ES-I3 (cell line): ENCODE results near the gene MS4A5.
"Not testable (repeated sequence)": the region's sequence is repeated elsewhere in the genome, so short reads cannot be mapped to it uniquely, and the experiment has no call there.

ENCODE experiments used
- H3K36me3 ChIP-seq: 2 replicates; pipeline ENCODE4 v1.6.1; 2013; ENCODE audit warnings: mild to moderate bottlenecking, low read length, control low read depth, moderate library complexity; ENCODE audit not compliant: insufficient read depth
- H3K4me1 ChIP-seq: 2 replicates; pipeline ENCODE4 v1.6.1; 2013; ENCODE audit warnings: mild to moderate bottlenecking, control low read depth, low read length; ENCODE audit not compliant: insufficient read depth
- H3K9ac ChIP-seq: 2 replicates; pipeline ENCODE4 v1.6.1; 2013; ENCODE audit warnings: low read depth, mild to moderate bottlenecking, low read length, moderate library complexity
- H3K9me3 ChIP-seq: 2 replicates; pipeline ENCODE4 v1.6.1; 2013; ENCODE audit warnings: mild to moderate bottlenecking, low read length, moderate library complexity; ENCODE audit not compliant: control insufficient read depth, insufficient read depth

Gene MS4A5

GRCh38 chr11:60451185-60451584 is 21.8 kb downstream of the MS4A5 start:
- H3K36me3 ChIP-seq, H3K4me1 ChIP-seq, H3K9me3 ChIP-seq, H3K9ac ChIP-seq: not testable (repeated sequence)

GRCh38 chr11:60454212-60454611 is 24.8 kb downstream of the MS4A5 start:
- no peaks in the 10 kb centered on the region for H3K4me1 ChIP-seq
- H3K9me3 ChIP-seq, result no peaks in the 10 kb centered on the region
- H3K36me3 ChIP-seq, result no peaks in the 10 kb centered on the region
- H3K9ac ChIP-seq, result no peak overlapping the region

GRCh38 chr11:60455531-60456042 is 26.2 kb downstream of the MS4A5 start, which contains the start of gene MS4A1:
Gene MS4A1, plus strand, starts transcription at chr11:60455847. Its CDS starts 6,528 bp downstream, at chr11:60462375.
- no peaks in the 10 kb centered on the region for H3K36me3 ChIP-seq
- no peaks in the 10 kb centered on the region for H3K9me3 ChIP-seq
- no peaks in the 10 kb centered on the region for H3K4me1 ChIP-seq
- no peak within 1 kb of the TSS for H3K9ac ChIP-seq

GRCh38 chr11:60457576-60457975 is 28.2 kb downstream of the MS4A5 start:
- H3K4me1 ChIP-seq, result no peaks in the 10 kb centered on the region
- no peaks in the 10 kb centered on the region for H3K9me3 ChIP-seq
- H3K9ac ChIP-seq, result no peak overlapping the region
- H3K36me3 ChIP-seq, result no peaks in the 10 kb centered on the region

- Histone ChIP-seq H3K36me3 (no peaks in the 10 kb centered on the region), H3K4me1 (no peaks in the 10 kb centered on the region), H3K9ac (no peak overlapping the region), H3K9me3 (no peaks in the 10 kb centered on the region)
Observed at GRCh38 chr11:60459345-60459744, 30.0 kb downstream of the MS4A5 start.

GRCh38 chr11:60468829-60469228 is 39.5 kb downstream of the MS4A5 start:
- Histone ChIP-seq H3K9ac (no peak overlapping the region), H3K4me1 (no peaks in the 10 kb centered on the region), H3K9me3 (no peaks in the 10 kb centered on the region), H3K36me3 (no peaks in the 10 kb centered on the region)

- Histone ChIP-seq H3K36me3 (no peaks in the 10 kb centered on the region), H3K9ac (no peak overlapping the region), H3K4me1 (no peaks in the 10 kb centered on the region), H3K9me3 (no peaks in the 10 kb centered on the region)
Observed at GRCh38 chr11:60469723-60470122, 40.4 kb downstream of the MS4A5 start.

- Histone ChIP-seq H3K9me3 (no peaks in the 10 kb centered on the region), H3K9ac (no peak overlapping the region), H3K4me1 (no peaks in the 10 kb centered on the region), H3K36me3 (no peaks in the 10 kb centered on the region)
Observed at GRCh38 chr11:60477035-60477445, 47.7 kb downstream of the MS4A5 start.

GRCh38 chr11:60482361-60482760 is 53.0 kb downstream of the MS4A5 start:
- Histone ChIP-seq H3K9ac (no peak overlapping the region), H3K36me3 (no peaks in the 10 kb centered on the region), H3K9me3 (no peaks in the 10 kb centered on the region), H3K4me1 (no peaks in the 10 kb centered on the region)

GRCh38 chr11:60485987-60486386 is 56.6 kb downstream of the MS4A5 start:
- no peak overlapping the region for H3K9ac ChIP-seq
- no peaks in the 10 kb centered on the region for H3K9me3 ChIP-seq
- no peaks in the 10 kb centered on the region for H3K36me3 ChIP-seq
- no peaks in the 10 kb centered on the region for H3K4me1 ChIP-seq

- H3K4me1 ChIP-seq, result no peaks in the 10 kb centered on the region
- no peak within 1 kb of the TSS for H3K9ac ChIP-seq
- H3K9me3 ChIP-seq, result peaks cover 4% of the 10 kb centered on the region; the same call in 1 of the 2 replicates
- no peaks in the 10 kb centered on the region for H3K36me3 ChIP-seq
Observed at GRCh38 chr11:60492488-60493009, 63.2 kb downstream of the MS4A5 start, which contains the start of gene MS4A12. Gene MS4A12, plus strand, starts transcription at chr11:60492778. Its CDS starts 4,541 bp downstream, at chr11:60497319.

GRCh38 chr11:60493454-60493853 is 64.1 kb downstream of the MS4A5 start:
- Histone ChIP-seq H3K36me3 (no peaks in the 10 kb centered on the region), H3K4me1 (peaks cover 7% of the 10 kb centered on the region), H3K9ac (no peak overlapping the region), H3K9me3 (peaks cover 4% of the 10 kb centered on the region; the same call in 1 of the 2 replicates)
